Superior temporal gyrus (tissue), 1 donor: ENCODE data around the gene MEMO1.
"Not testable (repeated sequence)": the region's sequence is repeated elsewhere in the genome, so short reads cannot be mapped to it uniquely, and the experiment has no call there.

Experiments
- DNase-seq: peaks from one replicate; pipeline ENCODE4 v3.0.0-alpha.2; 2016; ENCODE audit errors: extremely low spot score

MEMO1 gene

DNA sequence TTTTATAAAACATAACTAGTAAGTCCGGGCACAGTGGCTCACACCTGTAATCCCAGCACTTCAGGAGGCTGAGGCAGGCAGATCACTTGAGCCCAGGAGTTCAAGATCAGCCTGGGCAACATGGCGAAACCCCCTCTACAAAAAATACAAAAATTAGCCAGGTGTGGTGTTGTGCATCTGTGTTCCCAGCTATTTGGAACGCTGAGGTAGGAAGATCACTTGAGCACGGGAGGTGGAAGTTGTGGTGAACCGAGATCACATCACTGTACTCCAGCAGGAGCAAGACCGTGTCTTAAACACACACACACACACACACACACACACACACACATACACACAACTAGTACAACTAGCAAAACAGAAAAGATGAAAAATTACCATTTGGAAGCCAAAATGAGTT, 103.3 kb downstream of the MEMO1 start:
- DNase-seq, result not testable (repeated sequence)

DNA sequence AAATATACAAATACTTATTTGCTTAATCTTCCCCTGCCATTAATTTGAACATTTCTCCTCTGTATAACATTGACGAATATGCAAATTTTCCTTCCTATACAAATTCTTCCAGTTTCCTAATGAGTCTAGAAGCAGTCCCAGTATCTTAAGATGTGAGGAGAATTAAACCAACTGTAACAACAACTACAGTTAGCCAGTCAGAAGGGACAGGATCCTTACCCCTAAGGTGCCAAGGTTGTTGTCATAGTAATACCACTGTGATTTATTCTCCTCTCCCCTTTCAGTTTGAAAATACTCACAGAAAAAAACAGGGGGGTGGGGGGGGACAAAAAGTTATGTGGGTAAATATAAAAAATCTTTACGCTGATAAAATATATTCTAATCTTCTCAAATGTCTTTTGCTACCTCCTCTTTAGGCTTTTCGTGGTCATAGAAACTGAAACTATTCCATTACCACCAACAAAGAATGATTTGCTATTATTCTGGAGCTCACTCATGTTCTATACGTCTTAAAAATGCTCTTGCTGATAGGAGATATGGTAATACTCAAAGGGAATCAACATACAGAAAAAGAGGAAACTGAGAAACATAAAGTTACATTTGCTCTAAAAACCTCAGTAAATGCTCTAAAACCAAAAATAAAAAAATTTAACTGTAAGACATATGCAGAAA, 107.6 kb downstream of the MEMO1 start:
- no peak for DNase-seq

- DNase-seq, result no peak
These were observed 108.9 kb downstream of the MEMO1 start for GRCh38 chr2:31901900-31902299.

DNA sequence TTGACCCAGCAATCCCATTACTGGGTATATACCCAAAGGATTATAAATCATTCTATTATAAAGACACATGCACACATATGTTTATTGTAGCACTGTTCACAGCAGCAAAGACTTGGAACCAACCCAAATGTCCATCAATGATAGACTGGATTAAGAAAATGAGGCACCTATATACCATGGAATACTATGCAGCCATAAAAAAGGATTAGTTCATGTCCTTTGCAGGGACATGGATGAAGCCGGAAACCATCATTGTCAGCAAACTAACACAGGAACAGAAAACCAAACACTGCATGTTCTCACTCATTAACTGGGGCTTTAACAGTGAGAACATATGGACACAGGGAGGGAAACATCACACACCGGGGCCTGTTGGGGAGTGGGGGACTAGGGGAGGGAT, 110.7 kb downstream of the MEMO1 start:
- not testable (repeated sequence) for DNase-seq

GRCh38 chr2:31898346-31898745, 112.5 kb downstream of the MEMO1 start:
- DNase-seq, result not testable (repeated sequence)

DNA sequence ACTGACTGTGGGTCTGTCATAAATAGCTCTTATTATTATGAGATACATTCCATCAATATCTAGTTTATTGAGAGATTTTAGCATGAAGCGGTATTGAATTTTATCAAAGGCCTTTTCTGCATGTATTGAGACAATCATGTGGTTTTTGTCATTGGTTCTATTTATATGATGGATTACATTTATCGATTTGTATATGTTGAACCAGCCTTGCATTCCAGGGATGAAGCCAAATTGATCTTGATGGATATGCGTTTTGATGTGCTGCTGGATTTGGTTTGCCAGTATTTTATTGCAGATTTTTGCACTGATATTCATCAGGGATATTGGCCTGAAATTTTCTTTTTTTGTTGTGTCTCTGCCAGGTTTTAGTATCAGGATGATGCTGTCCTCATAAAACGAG, 113.5 kb downstream of the MEMO1 start:
- DNase-seq, result not testable (repeated sequence)

DNA sequence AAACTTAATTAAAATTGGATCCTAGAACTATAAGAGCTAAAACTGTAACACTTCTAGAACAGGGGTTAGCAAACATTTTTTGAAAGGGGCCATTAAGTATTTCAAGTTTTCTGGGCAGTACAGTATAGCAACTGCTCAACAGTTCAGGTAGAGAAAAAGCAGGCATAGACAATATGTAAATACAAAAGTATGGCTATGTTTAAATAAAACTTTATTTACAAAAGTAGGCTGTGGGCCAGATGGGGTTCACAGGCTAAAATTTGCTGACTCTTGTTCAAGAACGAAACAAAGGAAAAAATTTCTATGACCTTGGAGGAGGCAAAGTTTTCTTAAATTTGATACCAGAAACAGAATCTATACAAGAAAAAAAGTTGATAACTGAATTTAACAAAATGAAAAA, 114.5 kb downstream of the MEMO1 start:
- DNase-seq, result no peak

DNA sequence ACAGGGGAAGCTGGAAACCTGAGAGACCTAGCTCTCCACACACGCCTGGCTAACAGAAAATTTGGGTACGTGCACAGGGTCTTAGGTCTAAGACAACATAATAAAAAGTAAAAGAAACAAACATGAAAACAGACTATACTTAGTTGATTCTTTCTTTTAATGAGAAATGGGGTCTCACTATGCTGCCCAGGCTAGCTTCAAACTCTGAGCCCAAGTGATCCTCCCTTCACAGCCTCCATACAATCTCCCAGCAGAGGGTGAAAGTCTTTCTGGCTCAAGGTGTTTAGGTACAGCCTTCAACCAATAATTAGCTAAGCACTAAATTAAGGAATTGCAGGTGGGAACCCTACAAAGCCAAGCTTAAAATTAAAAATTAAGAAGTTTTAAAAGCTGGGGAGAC, 116.2 kb downstream of the MEMO1 start:
- no peak for DNase-seq

DNA sequence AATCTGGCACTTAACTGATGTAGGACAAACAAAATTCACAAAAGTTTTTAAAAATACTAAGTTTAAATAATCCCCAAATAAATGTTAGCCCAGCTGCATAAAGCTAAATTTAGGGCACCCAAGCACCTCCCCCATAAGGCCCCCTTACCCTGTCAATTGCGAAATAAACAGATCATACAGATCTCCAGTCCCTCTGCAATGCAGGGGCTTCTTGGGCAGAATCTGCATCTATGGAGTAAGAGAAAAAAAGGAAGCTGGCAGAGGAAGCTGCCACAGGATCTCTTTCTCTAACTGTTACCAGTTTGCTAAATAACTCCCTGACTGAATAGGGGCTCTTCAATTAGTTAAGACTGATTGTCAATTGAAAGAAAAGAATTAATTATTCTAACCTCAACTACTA, 117.7 kb downstream of the MEMO1 start:
- no peak for DNase-seq

GRCh38 chr2:31889044-31889443, 121.8 kb downstream of the MEMO1 start:
- DNase-seq, result no peak

- no peak for DNase-seq
These were observed 122.3 kb downstream of the MEMO1 start for GRCh38 chr2:31888550-31888949.

DNA sequence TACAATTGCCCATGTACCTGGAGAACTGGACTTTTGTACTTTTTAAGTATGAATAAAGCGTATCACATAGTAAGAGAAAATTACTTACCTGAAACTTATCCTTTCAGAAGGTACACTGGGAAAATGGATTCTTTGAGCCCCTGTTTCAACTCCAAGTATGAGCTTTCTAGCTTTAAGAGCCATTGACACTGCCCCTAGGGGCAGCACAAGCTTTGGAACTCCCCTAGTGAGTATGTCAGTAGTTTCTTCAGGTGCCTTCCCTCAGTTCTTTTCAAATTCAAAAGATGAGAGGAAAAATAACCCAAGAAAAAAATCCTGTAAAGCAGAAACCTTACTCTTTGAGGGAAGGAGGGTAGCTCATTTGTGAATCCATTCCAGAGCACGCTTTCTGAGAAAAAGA, 124.1 kb downstream of the MEMO1 start:
- DNase-seq, result no peak

GRCh38 chr2:31877008-31877407, 133.8 kb downstream of the MEMO1 start:
- no peak for DNase-seq

- DNase-seq, result no peak
These were observed 136.7 kb downstream of the MEMO1 start for GRCh38 chr2:31874071-31874470.

- no peak for DNase-seq
These were observed 145.6 kb downstream of the MEMO1 start for GRCh38 chr2:31865215-31865614.

DNA sequence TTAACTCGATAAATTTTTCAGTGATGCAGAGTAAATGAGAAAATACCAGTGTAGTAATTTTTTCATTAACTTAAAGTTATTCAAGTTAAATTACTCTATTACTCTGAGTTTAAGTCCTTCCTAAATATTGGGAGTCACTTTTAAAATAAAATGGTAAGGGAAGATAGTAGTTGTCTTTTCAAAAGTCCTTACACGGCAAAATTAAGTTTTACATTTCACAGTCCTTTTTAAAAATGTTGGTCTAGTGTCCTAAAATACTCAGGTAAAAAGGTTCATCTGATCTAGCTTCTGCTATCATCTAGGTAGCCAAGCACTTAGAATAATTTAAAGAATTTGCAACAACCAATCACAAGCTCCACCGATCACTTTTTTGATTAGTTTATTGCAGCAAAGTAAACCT, 146.9 kb downstream of the MEMO1 start:
- DNase-seq, result no peak

GRCh38 chr2:31863015-31863656, 147.7 kb downstream of the MEMO1 start:
- DNase-seq, result not testable (repeated sequence)

- no peak for DNase-seq
These were observed 150.8 kb downstream of the MEMO1 start for GRCh38 chr2:31859959-31860358.

GRCh38 chr2:31853521-31853920, 157.3 kb downstream of the MEMO1 start:
- no peak for DNase-seq

DNA sequence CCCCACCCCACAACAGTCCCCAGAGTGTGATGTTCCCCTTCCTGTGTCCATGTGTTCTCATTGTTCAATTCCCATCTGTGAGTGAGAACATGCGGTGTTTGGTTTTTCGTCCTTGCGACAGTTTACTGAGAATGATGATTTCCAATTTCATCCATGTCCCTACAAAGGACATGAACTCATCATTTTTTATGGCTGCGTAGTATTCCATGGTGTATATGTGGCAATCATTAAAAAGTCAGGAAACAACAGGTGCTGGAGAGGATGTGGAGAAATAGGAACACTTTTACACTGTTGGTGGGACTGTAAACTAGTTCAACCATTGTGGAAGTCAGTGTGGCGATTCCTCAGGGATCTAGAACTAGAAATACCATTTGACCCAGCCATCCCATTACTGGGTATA, 168.7 kb downstream of the MEMO1 start:
- DNase-seq, result not testable (repeated sequence)

DNA sequence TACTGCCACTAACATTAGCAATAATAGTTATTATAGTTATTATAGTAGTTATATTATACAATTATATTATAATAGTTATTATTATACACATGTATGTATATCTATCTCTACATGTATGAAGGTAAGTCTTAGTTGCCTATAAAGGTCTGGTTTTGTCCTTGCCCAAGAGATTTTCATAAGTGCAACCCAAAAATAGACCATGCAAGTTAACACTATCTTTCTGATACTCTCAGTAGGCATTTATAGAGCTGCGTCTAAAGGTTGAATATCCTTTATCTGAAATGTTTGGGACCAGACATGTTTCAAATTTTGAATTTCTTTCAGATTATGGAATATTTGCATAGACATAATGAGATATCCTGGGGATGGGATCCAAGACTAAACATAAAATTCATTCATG, 175.4 kb downstream of the MEMO1 start:
- no peak for DNase-seq

- DNase-seq, result no peak
These were observed 178.4 kb downstream of the MEMO1 start for GRCh38 chr2:31832363-31832762.

- DNase-seq, result no peak
These were observed 179.2 kb downstream of the MEMO1 start for GRCh38 chr2:31831585-31831984.

DNA sequence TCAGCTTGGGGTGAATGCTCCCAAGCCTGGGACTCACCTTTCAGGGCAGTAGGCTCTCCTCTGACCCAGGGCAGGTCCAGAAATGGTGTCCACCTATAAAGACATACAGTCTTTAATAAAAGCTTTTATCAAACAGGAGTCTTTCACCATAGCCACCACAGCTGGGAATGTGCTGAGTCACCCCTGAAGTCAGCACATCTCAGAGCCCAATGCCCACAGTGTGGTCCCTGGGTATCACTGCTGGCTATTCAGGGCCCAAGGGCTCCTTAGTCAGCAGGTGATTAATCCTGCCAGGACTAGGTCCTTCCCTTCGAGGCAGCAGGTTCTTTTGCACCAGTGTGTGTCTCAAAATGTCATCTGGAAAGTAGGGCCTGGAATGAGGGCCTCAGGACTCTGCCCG, 181.9 kb downstream of the MEMO1 start:
- no peak for DNase-seq
